A549 (cell line): Measurements from ENCODE around the gene IQCE. TPM values are rescaled to one million over a fixed set of nuclear protein-coding genes. Genes with fewer than 3 reads are reported as not detected.

Experiments
- ATAC-seq, 2 experiments: fragments of 200-7000 bp in 1 of 2; fragments of >200 bp in 1 of 2; cut with Nextera tagmentation in 1 of 2; cut with Tn5 transposase in 1 of 2; 3 replicates each; pipeline versions ENCODE4 v1.8.0 to v1.9.1; 2018 to 2020; ENCODE audit warnings: mild to moderate bottlenecking in 1 of 2, moderate library complexity in 1 of 2
- CTCF ChIA-PET: fragments of 300-600 bp; sonication (Branson Sonifier 250); formaldehyde crosslinking; extraction: SDS; loops from one replicate; lab custom pipeline; 2021; ENCODE audit warnings: antibody characterized with exemption, inconsistent platforms; lab: Yijun Ruan, JAX
- POLR2A ChIA-PET: fragments of 350-600 bp; formaldehyde crosslinking; extraction: SDS; loops from one replicate; lab custom pipeline; 2021; ENCODE audit warnings: antibody characterized with exemption, inconsistent platforms; lab: Yijun Ruan, JAX
- DNase-seq, 2 experiments: peaks; one replicate each; pipeline versions ENCODE4 v3.0.0 to v3.0.0-alpha.2; 2011 to 2016; ENCODE audit warnings: low read depth in 1 of 2, low spot score in 1 of 2
- FAIRE-seq: peaks from 2 replicates; lab custom pipeline; 2011; peaks lifted over from hg19 to GRCh38; lab: Jason Lieb, UNC
- H3K27ac ChIP-seq, 2 experiments: fragments of >200 bp; sonication (Bioruptor Twin); formaldehyde crosslinking; 3 replicates each; pipeline ENCODE4 v1.5.1; 2016 to 2017
- H3K4me1 ChIP-seq: fragments of >200 bp; sonication (Bioruptor Twin); formaldehyde crosslinking; 3 replicates; pipeline ENCODE4 v1.6.1; 2016
- H3K4me2 ChIP-seq: fragments of >200 bp; sonication (Bioruptor Twin); formaldehyde crosslinking; 3 replicates; pipeline ENCODE4 v1.6.1; 2016
- H3K4me3 ChIP-seq: fragments of >200 bp; sonication (Bioruptor Twin); formaldehyde crosslinking; 3 replicates; pipeline ENCODE4 v1.5.1; 2016
- H3K9me3 ChIP-seq: fragments of >200 bp; sonication (Bioruptor Twin); formaldehyde crosslinking; 3 replicates; pipeline ENCODE4 v1.6.1; 2016
- BHLHE40 ChIP-seq: IDR thresholded peaks from 2 replicates; pipeline ENCODE4 v1.6.1; 2012; ENCODE audit warnings: low read depth, low read length, inconsistent platforms
- CEBPB ChIP-seq, 2 experiments: fragments of >200 bp in 1 of 2; sonication (Bioruptor Twin) in 1 of 2; formaldehyde crosslinking in 1 of 2; IDR thresholded peaks; 2 replicates each; pipeline ENCODE4 v1.6.1; 2012 to 2016
- CHD2 ChIP-seq: fragments of 150-350 bp; IDR thresholded peaks from 2 replicates; pipeline ENCODE4 v1.6.1; 2014; ENCODE audit warnings: low read length; ENCODE audit not compliant: partially characterized antibody
- EHMT2 ChIP-seq: fragments of 200-600 bp; sonication (generic); IDR thresholded peaks from 2 replicates; pipeline ENCODE4 v1.6.1; 2016; ENCODE audit warnings: antibody characterized with exemption, low read depth, mild to moderate bottlenecking, moderate library complexity
- ESRRA ChIP-seq: fragments of 150-350 bp; IDR thresholded peaks from 2 replicates; pipeline ENCODE4 v1.6.1; 2014; ENCODE audit warnings: mild to moderate bottlenecking, low read length, borderline replicate concordance
- KDM1A ChIP-seq: fragments of 200-600 bp; sonication (generic); IDR thresholded peaks from 2 replicates; pipeline ENCODE4 v1.6.1; 2016; ENCODE audit warnings: low read depth, mild to moderate bottlenecking
- MAFK ChIP-seq: fragments of 450-650 bp; IDR thresholded peaks from 2 replicates; pipeline ENCODE4 v1.6.1; 2014; ENCODE audit not compliant: partially characterized antibody
- MAZ ChIP-seq: fragments of 150-350 bp; IDR thresholded peaks from 2 replicates; pipeline ENCODE4 v1.6.1; 2014; ENCODE audit warnings: antibody characterized with exemption, low read depth, low read length, borderline replicate concordance
- MYC ChIP-seq: IDR thresholded peaks from 2 replicates; pipeline ENCODE4 v1.6.1; 2012; ENCODE audit warnings: mild to moderate bottlenecking, inconsistent platforms, low read length, improper control_type of control experiment, borderline replicate concordance
- NR3C1 ChIP-seq: fragments of >200 bp; sonication (Bioruptor Twin); formaldehyde crosslinking; IDR thresholded peaks from 3 replicates; pipeline ENCODE4 v1.6.1; 2017
- PHF8 ChIP-seq: fragments of 200-600 bp; sonication (generic); IDR thresholded peaks from 2 replicates; pipeline ENCODE4 v1.6.1; 2016; ENCODE audit warnings: low read depth, mild to moderate bottlenecking, antibody characterized with exemption, moderate library complexity, borderline replicate concordance
- RNF2 ChIP-seq: fragments of 200-600 bp; sonication (generic); IDR thresholded peaks from 2 replicates; pipeline ENCODE4 v1.6.1; 2016; ENCODE audit warnings: low read depth, mild to moderate bottlenecking, antibody characterized with exemption, moderate library complexity, borderline replicate concordance
- TFCP2L1 ChIP-seq: fragments of 250-450 bp; sonication (Bioruptor Pico); IDR thresholded peaks from 2 replicates; pipeline ENCODE4 v1.5.0; 2021; ENCODE audit warnings: mild to moderate bottlenecking
- ZC3H11A ChIP-seq: fragments of 450-650 bp; IDR thresholded peaks from 2 replicates; pipeline ENCODE4 v1.6.1; 2014; ENCODE audit warnings: antibody characterized with exemption, mild to moderate bottlenecking
- ZNF302 ChIP-seq: fragments of 250-450 bp; sonication (Bioruptor Pico); IDR thresholded peaks from 2 replicates; pipeline ENCODE4 v1.9.0; 2021; ENCODE audit warnings: inconsistent platforms, mild to moderate bottlenecking, moderate library complexity
- WGBS: methylation state at CpG from one replicate; pipeline ENCODE4 v1.1.6; 2017; ENCODE audit errors: missing lambda C conversion rate; 5-methylcytosine and 5-hydroxymethylcytosine counted together
- polyA plus RNA-seq, 4 experiments: library from polyadenylated mRNA; depleted of rRNA in 3 of 4; stranded (reverse); fragments of >200 nt; fragmentation: RNase III in 1 of 4; extraction: RNeasy Plus Mini Kit Qiagen cat#74134 plus additional on column Dnase treatment in 1 of 4; gene quantifications; 2 replicates in 3 of 4; 3 replicates in 1 of 4; pipeline ENCODE4 v1.2.3, GENCODE V29; 2011 to 2017
- TF ChIP-seq, protein P1 (sequence below): IDR thresholded peaks from 2 replicates; pipeline ENCODE4 v1.6.1; 2012
- TF ChIP-seq, protein P2 (sequence below): IDR thresholded peaks from 2 replicates; pipeline ENCODE4 v1.6.1; 2012; ENCODE audit warnings: low read depth, borderline replicate concordance
- TF ChIP-seq, protein P3 (sequence below): fragments of 200-600 bp; sonication (generic); IDR thresholded peaks from 2 replicates; pipeline ENCODE4 v1.6.1; 2016; ENCODE audit warnings: antibody characterized with exemption, mild to moderate bottlenecking, moderate library complexity
- TF ChIP-seq, protein P4 (sequence below): fragments of 150-350 bp; IDR thresholded peaks from 2 replicates; pipeline ENCODE4 v1.6.1; 2014; ENCODE audit warnings: low read depth, mild to moderate bottlenecking, low read length
- TF ChIP-seq, protein P5 (sequence below): fragments of 250-450 bp; sonication (Bioruptor Pico); IDR thresholded peaks from 2 replicates; pipeline ENCODE4 v1.5.0; 2021; ENCODE audit warnings: mild to moderate bottlenecking, moderate library complexity, borderline replicate concordance
- TF ChIP-seq, protein P6 (sequence below): IDR thresholded peaks from 2 replicates; pipeline ENCODE4 v1.6.1; 2012

The IQCE gene
- polyA plus RNA-seq, 2 of the 4 experiments (the other 2 are of a cell fraction): 10.6 to 13.0 TPM

DNA sequence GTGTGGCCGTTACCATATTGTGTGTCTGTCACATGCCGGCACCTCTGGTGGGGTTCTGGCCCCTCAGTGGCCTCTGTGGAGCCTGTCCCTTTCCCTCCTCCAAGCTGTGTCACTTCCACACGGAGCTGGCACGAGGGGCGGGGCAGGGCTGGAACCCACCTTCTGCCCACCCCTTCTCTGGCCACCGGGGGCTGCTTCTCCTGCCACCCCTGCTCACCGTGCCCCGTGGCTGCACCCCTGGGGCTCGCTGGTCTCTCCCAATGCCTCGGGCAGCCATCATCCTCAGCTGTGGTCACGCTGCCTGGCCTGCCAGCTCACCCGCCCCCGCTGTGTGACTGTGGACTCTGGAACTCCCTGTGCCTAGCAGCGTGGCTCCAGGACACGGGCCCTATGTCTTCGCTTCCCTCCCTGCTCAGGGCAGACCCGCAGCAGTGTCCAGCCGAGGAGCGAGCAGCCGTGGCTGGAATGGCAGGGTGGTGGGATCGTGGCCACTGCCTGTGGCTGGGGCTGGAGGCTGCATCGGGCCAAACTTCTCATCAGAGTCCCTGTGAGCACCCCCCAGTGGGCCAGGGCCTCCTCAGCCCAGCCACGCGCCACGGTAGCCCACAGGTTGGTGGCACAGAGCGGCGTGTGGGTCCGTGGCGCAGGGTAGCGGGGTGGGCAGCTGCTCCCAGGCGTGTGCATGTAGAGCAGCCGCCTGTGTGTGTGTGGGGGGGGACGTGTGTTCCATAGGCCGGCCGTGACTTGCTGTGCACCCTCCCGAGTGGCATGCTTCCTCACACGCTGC is 81.1 kb downstream of the IQCE start (continued):
- TF ChIP-seq ZNF302 (CRISPR knock-in tag) (no peak), RNF2 (no peak), MYC (no peak), TFCP2L1 (CRISPR knock-in tag) (no peak)
- TF ChIP-seq, protein P1, sequence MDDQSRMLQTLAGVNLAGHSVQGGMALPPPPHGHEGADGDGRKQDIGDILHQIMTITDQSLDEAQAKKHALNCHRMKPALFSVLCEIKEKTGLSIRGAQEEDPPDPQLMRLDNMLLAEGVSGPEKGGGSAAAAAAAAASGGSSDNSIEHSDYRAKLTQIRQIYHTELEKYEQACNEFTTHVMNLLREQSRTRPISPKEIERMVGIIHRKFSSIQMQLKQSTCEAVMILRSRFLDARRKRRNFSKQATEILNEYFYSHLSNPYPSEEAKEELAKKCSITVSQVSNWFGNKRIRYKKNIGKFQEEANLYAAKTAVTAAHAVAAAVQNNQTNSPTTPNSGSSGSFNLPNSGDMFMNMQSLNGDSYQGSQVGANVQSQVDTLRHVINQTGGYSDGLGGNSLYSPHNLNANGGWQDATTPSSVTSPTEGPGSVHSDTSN: no peak

DNA sequence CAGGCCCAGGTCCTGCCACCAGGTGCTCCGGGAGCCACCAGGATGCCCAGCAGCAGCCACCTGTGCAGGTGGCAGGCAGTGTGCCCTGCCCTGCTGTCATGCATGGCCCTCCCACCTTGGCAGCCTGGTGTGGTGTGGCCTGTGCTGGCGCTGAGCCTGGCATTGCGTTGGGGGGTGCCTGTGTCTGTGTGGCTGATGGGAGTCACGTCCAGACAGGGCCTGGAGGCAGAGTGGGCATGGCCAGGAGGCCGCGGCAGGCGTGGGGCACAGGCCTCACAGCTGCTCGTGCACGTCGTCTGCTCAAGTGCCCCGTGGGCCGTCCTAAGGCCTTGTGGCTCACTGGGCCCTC is 81.7 kb downstream of the IQCE start:
- Histone ChIP-seq H3K4me1 (peaks cover 32% of the 10 kb centered on the region), H3K4me3 (no peak overlapping the region), H3K27ac (peak overlapping the region in 1 of 2 experiments; percentile 65; a peak in 2 of 6 replicates), H3K9me3 (no peaks in the 10 kb centered on the region), H3K4me2 (no peak overlapping the region)
- ChIA-PET POLR2A (no interaction called here), CTCF (no interaction called here)
- DNase-seq (no peak), FAIRE-seq (no peak), ATAC-seq (no peak)
- WGBS: 74% methylated on average over 5 of the region's 12 CpGs
- TF ChIP-seq, protein P2, sequence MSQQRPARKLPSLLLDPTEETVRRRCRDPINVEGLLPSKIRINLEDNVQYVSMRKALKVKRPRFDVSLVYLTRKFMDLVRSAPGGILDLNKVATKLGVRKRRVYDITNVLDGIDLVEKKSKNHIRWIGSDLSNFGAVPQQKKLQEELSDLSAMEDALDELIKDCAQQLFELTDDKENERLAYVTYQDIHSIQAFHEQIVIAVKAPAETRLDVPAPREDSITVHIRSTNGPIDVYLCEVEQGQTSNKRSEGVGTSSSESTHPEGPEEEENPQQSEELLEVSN: no peak
- TF ChIP-seq ESRRA (no peak), NR3C1 (no peak), TFCP2L1 (CRISPR knock-in tag) (no peak), EHMT2 (no peak)
- TF ChIP-seq, protein P3, sequence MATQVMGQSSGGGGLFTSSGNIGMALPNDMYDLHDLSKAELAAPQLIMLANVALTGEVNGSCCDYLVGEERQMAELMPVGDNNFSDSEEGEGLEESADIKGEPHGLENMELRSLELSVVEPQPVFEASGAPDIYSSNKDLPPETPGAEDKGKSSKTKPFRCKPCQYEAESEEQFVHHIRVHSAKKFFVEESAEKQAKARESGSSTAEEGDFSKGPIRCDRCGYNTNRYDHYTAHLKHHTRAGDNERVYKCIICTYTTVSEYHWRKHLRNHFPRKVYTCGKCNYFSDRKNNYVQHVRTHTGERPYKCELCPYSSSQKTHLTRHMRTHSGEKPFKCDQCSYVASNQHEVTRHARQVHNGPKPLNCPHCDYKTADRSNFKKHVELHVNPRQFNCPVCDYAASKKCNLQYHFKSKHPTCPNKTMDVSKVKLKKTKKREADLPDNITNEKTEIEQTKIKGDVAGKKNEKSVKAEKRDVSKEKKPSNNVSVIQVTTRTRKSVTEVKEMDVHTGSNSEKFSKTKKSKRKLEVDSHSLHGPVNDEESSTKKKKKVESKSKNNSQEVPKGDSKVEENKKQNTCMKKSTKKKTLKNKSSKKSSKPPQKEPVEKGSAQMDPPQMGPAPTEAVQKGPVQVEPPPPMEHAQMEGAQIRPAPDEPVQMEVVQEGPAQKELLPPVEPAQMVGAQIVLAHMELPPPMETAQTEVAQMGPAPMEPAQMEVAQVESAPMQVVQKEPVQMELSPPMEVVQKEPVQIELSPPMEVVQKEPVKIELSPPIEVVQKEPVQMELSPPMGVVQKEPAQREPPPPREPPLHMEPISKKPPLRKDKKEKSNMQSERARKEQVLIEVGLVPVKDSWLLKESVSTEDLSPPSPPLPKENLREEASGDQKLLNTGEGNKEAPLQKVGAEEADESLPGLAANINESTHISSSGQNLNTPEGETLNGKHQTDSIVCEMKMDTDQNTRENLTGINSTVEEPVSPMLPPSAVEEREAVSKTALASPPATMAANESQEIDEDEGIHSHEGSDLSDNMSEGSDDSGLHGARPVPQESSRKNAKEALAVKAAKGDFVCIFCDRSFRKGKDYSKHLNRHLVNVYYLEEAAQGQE: no peak
- TF ChIP-seq, protein P4, sequence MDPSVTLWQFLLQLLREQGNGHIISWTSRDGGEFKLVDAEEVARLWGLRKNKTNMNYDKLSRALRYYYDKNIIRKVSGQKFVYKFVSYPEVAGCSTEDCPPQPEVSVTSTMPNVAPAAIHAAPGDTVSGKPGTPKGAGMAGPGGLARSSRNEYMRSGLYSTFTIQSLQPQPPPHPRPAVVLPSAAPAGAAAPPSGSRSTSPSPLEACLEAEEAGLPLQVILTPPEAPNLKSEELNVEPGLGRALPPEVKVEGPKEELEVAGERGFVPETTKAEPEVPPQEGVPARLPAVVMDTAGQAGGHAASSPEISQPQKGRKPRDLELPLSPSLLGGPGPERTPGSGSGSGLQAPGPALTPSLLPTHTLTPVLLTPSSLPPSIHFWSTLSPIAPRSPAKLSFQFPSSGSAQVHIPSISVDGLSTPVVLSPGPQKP: no peak

DNA sequence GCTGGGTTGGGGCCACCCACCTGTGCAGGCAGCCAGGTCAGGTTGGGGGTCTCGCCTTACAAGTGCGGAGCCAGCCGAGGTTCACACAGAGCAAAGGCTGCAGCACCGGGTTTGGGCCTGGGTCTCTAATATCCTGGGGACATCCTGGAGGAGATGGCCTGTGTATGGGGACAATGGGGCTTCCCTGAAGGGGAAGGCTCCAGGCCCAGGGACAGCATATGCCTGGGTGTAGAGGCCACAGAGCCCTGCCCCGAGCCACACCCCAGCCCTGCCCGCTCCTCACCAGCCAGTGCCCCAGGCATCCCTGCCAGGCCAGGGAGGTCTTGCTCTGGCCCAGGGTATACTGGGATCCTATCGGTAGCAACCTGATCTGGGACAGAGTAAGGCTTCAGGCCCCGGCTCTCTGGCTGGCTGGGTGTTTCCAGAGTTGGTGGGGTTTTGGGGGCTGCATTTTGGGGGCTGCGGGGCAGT is 82.1 kb downstream of the IQCE start:
- DNase-seq (no peak), ATAC-seq (peak; percentile 12 to 25; a peak in 3 of 6 replicates), FAIRE-seq (no peak)
- 70% methylated on average over 3 of the region's 9 CpGs for WGBS
- Histone ChIP-seq H3K4me2 (no peak overlapping the region), H3K4me1 (peaks cover 32% of the 10 kb centered on the region), H3K27ac (peak overlapping the region in 1 of 2 experiments; percentile 65; a peak in 2 of 6 replicates), H3K4me3 (no peak overlapping the region), H3K9me3 (no peaks in the 10 kb centered on the region)
- ChIA-PET CTCF (no interaction called here), POLR2A (no interaction called here)
- TF ChIP-seq ZC3H11A (no peak), RNF2 (no peak), CEBPB (IDR thresholded peaks at IDR 0.05) (no peak), BHLHE40 (no peak), ESRRA (no peak), MYC (no peak), PHF8 (no peak), MAZ (no peak), KDM1A (no peak), CHD2 (no peak), MAFK (no peak)
- TF ChIP-seq, protein P5, sequence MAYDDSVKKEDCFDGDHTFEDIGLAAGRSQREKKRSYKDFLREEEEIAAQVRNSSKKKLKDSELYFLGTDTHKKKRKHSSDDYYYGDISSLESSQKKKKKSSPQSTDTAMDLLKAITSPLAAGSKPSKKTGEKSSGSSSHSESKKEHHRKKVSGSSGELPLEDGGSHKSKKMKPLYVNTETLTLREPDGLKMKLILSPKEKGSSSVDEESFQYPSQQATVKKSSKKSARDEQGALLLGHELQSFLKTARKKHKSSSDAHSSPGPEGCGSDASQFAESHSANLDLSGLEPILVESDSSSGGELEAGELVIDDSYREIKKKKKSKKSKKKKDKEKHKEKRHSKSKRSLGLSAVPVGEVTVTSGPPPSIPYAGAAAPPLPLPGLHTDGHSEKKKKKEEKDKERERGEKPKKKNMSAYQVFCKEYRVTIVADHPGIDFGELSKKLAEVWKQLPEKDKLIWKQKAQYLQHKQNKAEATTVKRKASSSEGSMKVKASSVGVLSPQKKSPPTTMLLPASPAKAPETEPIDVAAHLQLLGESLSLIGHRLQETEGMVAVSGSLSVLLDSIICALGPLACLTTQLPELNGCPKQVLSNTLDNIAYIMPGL (CRISPR knock-in tag): no peak
- TF ChIP-seq, protein P4: no peak
- TF ChIP-seq, protein P2: no peak
- TF ChIP-seq, protein P6, sequence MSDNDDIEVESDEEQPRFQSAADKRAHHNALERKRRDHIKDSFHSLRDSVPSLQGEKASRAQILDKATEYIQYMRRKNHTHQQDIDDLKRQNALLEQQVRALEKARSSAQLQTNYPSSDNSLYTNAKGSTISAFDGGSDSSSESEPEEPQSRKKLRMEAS: no peak
